Spleen (tissue), 11 donors: Measurements from ENCODE around the gene ITGA1. TPM values are rescaled to one million over a fixed set of nuclear protein-coding genes. Genes with fewer than 3 reads are reported as not detected.

Experiments used
- DNase-seq: peaks from one replicate; pipeline ENCODE4 v3.0.0-alpha.2; 2020
- H3K27ac ChIP-seq, 8 donors: fragments of 200-600 bp; sonication (generic) in 7 of 8; 1 replicate in 4 of 8; 2 replicates in 4 of 8; pipeline versions ENCODE4 v1.5.0 to v1.8.0; 2016 to 2021; ENCODE audit warnings: inconsistent platforms in 4 of 8, mild to moderate bottlenecking in 4 of 8, moderate library complexity in 1 of 8
- H3K27me3 ChIP-seq, 7 donors: fragments of 200-600 bp; sonication (generic) in 6 of 7; replicated peaks in 1 of 7; 1 replicate in 4 of 7; 2 replicates in 3 of 7; pipeline versions ENCODE4 v1.5.0 to v1.8.0; 2016 to 2021; ENCODE audit warnings: inconsistent platforms in 3 of 7, mild to moderate bottlenecking in 1 of 7
- H3K36me3 ChIP-seq, 6 donors: fragments of 200-600 bp; sonication (generic) in 5 of 6; 1 replicate in 4 of 6; 2 replicates in 2 of 6; pipeline versions ENCODE4 v1.5.0 to v1.8.0; 2016 to 2021; ENCODE audit warnings: inconsistent platforms in 2 of 6
- H3K4me1 ChIP-seq, 6 donors: fragments of 200-600 bp; sonication (generic) in 5 of 6; 1 replicate in 3 of 6; 2 replicates in 3 of 6; pipeline versions ENCODE4 v1.5.0 to v1.8.0; 2016 to 2021; ENCODE audit warnings: inconsistent platforms in 3 of 6
- H3K4me3 ChIP-seq, 8 donors: fragments of 200-600 bp; sonication (generic) in 7 of 8; 1 replicate in 4 of 8; 2 replicates in 4 of 8; pipeline versions ENCODE4 v1.5.0 to v1.8.0; 2016 to 2021; ENCODE audit warnings: inconsistent platforms in 4 of 8, mild to moderate bottlenecking in 4 of 8, moderate library complexity in 2 of 8
- H3K9me3 ChIP-seq, 8 donors: fragments of 200-600 bp; sonication (generic) in 7 of 8; 1 replicate in 4 of 8; 2 replicates in 4 of 8; pipeline versions ENCODE4 v1.5.0 to v1.8.0; 2016 to 2021; ENCODE audit warnings: inconsistent platforms in 4 of 8
- POLR2A ChIP-seq, 3 donors: fragments of 450-650 bp; IDR thresholded peaks; one replicate each; pipeline ENCODE4 v1.5.1; 2017; ENCODE audit warnings: antibody characterized with exemption in 3 of 3, mild to moderate bottlenecking in 1 of 3
- POLR2AphosphoS5 ChIP-seq, 3 donors: sonication (generic); formaldehyde crosslinking; IDR thresholded peaks; one replicate each; pipeline ENCODE4 v1.5.1; 2017; ENCODE audit warnings: antibody characterized with exemption in 3 of 3
- WGBS, 5 donors: extraction: QIAGEN DNeasy Blood & Tissue Kit in 3 of 5; methylation state at CpG; one replicate each; pipeline versions ENCODE4 v1.1.5 to v1.1.7; 2013 to 2018; 5-methylcytosine and 5-hydroxymethylcytosine counted together
- intact Hi-C: fragments of 100-400 bp; cut with DNase I; formaldehyde crosslinking; loops from one replicate; pipeline ENCODE4 v1.15.0; 2023; ENCODE audit warnings: low total_unique reads
- polyA plus RNA-seq, 3 donors: library from polyadenylated mRNA; stranded (reverse); fragments of 200-250 nt; gene quantifications; one replicate each; pipeline ENCODE4 v1.2.1, GENCODE V29; 2013
- total RNA-seq, 7 donors: library from RNA; depleted of rRNA in 3 of 7; stranded (reverse); fragments of >200 nt in 3 of 7; fragmentation: NEBNext Ultra II Directional in 4 of 7; extraction: Animal tissue kit (Norgen Biotek cat#: 25700) in 4 of 7; gene quantifications; one replicate each; pipeline versions ENCODE4 v1.1.0 to v1.2.1, GENCODE V29; 2016 to 2021
- TF ChIP-seq, protein P1 (sequence below), 11 experiments: fragments of 200-600 bp in 7 of 11; fragments of 450-650 bp in 4 of 11; sonication (generic) in 4 of 11; IDR thresholded peaks in 8 of 11; conservative IDR thresholded peaks in 3 of 11; 1 replicate in 7 of 11; 2 replicates in 4 of 11; pipeline versions ENCODE4 v1.4.0 to v1.8.0; 2016 to 2021; ENCODE audit warnings: antibody characterized with exemption in 11 of 11, inconsistent platforms in 4 of 11, mild to moderate bottlenecking in 1 of 11
- donor health status: healthy with polysubstance abuse.
- donor health status: DM: no; HTN: no; CAD: no; lungs with moderate emphysema.
- donor health status: DM: no; HTN: no; CAD: no.
- donor health status: Bipolar disorder and iron deficiency.
- donor health status: healthy.
- donor health status: DM: no; HTN: no; CAD: no.
- donor health status: DM: yes; HTN: yes; CAD: no.

ITGA1 gene
- total and polyA plus RNA-seq, 10 donors = 8.3 to 505 (median 289) TPM

DNA sequence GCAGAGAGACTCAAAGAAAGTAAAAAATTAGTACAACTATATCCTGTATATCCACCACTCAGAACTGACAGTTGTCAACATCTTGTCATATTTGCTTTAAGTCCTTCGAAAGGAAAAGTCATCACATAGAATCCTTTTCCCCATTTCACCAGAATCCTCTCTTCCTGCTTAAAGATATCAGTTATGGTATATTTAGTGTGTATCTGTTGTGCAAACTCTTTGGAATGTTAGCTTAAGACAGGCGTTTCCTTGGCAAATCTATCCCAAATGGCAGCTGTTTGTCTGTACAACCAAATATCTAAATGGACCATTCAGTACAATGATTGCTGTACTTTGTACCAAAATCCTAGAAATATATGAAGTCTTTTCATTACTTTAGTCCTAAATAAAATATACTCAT, 98.5 kb downstream of the ITGA1 start:
- TF ChIP-seq POLR2A (IDR thresholded peaks at IDR 0.05) (no peak), POLR2AphosphoS5 (IDR thresholded peaks at IDR 0.05) (no peak)
- TF ChIP-seq, protein P1, sequence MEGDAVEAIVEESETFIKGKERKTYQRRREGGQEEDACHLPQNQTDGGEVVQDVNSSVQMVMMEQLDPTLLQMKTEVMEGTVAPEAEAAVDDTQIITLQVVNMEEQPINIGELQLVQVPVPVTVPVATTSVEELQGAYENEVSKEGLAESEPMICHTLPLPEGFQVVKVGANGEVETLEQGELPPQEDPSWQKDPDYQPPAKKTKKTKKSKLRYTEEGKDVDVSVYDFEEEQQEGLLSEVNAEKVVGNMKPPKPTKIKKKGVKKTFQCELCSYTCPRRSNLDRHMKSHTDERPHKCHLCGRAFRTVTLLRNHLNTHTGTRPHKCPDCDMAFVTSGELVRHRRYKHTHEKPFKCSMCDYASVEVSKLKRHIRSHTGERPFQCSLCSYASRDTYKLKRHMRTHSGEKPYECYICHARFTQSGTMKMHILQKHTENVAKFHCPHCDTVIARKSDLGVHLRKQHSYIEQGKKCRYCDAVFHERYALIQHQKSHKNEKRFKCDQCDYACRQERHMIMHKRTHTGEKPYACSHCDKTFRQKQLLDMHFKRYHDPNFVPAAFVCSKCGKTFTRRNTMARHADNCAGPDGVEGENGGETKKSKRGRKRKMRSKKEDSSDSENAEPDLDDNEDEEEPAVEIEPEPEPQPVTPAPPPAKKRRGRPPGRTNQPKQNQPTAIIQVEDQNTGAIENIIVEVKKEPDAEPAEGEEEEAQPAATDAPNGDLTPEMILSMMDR (IDR thresholded peaks at IDR 0.05 in 8 of 11, conservative IDR thresholded peaks at IDR 0.05 in 3 of 11) = no peak
- Histone ChIP-seq H3K27ac (no peak overlapping the region), H3K36me3 (peaks cover 0 to 71% (median 9%) of the 10 kb centered on the region in 6 donors), H3K27me3 (no peaks in the 10 kb centered on the region), H3K4me3 (no peak overlapping the region), H3K4me1 (no peaks in the 10 kb centered on the region), H3K9me3 (no peaks in the 10 kb centered on the region)
- intact Hi-C loops = no loop called here
- 82 to 92% (median 87%) methylated on average over 2 of the region's 2 CpGs for WGBS, 5 donors
- no peak for DNase-seq

DNA sequence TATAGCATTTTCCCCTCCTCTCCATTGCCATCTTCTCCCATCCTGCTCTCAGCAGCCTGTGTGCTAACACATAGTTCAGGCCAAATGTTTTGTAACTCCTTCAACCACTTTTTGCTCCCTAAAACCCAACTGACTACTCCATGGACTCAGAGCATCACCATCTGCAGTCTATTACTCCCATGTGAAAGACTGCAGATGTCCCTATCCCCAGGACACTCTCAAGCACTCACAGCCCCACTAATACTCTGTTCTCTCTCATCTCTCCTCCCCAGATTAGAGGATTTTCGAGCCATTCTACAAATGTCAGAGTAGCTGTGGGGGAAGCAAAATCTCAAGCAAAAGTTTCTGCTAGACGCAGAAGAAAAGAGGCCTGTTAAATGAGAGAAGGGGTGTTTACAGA, 99.3 kb downstream of the ITGA1 start:
- Histone ChIP-seq H3K4me1 (no peaks in the 10 kb centered on the region), H3K36me3 (peaks cover 0 to 67% (median 9%) of the 10 kb centered on the region in 6 donors), H3K9me3 (no peaks in the 10 kb centered on the region), H3K27ac (no peak overlapping the region), H3K27me3 (no peaks in the 10 kb centered on the region), H3K4me3 (no peak overlapping the region)
- DNase-seq = no peak
- 73 to 86% (median 81%) methylated on average over 2 of the region's 2 CpGs for WGBS, 5 donors
- TF ChIP-seq POLR2AphosphoS5 (IDR thresholded peaks at IDR 0.05) = no peak
- intact Hi-C loops = no loop called here

DNA sequence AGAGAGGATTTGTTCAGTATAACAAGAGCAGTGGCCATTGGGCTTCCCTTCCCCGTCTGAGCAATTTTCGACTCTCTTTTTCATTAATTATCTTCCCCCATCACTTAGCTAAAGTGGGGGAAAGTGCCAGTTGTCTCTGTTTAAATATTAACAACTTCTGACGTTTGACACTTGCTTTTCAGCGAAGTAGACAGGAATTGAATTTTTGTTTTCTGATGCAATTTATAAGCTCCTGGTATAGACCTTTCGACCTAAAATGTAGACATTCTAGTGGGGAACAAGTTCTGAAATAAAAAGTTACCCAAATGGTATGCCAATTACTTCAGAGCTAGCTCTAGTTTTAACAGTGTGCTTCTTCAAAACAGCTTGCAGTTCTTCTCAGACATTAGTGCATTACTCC, 100.6 kb downstream of the ITGA1 start:
- WGBS, 5 donors = 80 to 88% (median 85%) methylated on average over 5 of the region's 5 CpGs
- Histone ChIP-seq H3K27me3 (no peaks in the 10 kb centered on the region), H3K9me3 (no peaks in the 10 kb centered on the region), H3K4me1 (peaks cover 0 to 8% (median 0%) of the 10 kb centered on the region in 6 donors), H3K27ac (peak overlapping the region in 2 of 8 donors; percentile 10 to 13), H3K4me3 (no peak overlapping the region), H3K36me3 (peaks cover 0 to 66% (median 9%) of the 10 kb centered on the region in 6 donors)
- intact Hi-C loops = no loop called here
- TF ChIP-seq, protein P1 (IDR thresholded peaks at IDR 0.05 in 8 of 11, conservative IDR thresholded peaks at IDR 0.05 in 3 of 11) = no peak
- TF ChIP-seq POLR2AphosphoS5 (IDR thresholded peaks at IDR 0.05) (no peak), POLR2A (IDR thresholded peaks at IDR 0.05) (no peak)
- DNase-seq = no peak

DNA sequence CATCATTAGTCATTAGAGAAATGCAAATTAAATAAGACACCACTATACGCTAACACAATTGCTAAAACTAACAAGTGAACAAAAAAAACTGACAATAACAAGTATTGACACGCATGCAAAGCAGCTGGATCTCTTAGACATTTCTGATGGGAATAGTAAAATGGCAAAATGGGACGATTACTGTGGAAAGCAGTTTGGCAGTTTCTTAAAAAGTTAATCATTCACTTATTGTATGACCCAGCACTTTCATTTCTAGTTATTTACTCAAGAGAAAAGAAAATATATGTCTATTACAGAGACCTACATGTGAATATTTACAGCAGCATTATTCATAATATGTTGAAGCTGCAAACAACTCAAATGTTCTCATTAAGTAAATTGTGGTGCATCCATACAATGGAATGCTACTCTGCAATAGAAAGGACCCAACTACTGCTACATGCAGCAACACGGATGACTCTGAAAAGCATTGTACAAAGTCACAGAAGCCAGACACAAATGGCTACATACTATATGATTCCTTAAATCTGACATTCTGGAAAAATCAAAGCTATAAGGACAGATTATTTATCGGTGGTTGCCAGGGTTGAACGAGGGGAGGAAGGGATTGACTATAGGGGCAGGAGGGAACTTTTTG, 104.6 kb downstream of the ITGA1 start:
- Histone ChIP-seq H3K4me1 (peaks cover 0 to 36% (median 15%) of the 10 kb centered on the region in 6 donors), H3K27me3 (no peaks in the 10 kb centered on the region), H3K27ac (peak overlapping the region in 4 of 8 donors; percentile 1 to 79 (median 17)), H3K9me3 (no peaks in the 10 kb centered on the region), H3K36me3 (peaks cover 0 to 47% (median 7%) of the 10 kb centered on the region in 6 donors), H3K4me3 (no peak overlapping the region)
- TF ChIP-seq POLR2AphosphoS5 (IDR thresholded peaks at IDR 0.05) = no peak
- TF ChIP-seq POLR2A (IDR thresholded peaks at IDR 0.05) = no peak
- TF ChIP-seq, protein P1 (IDR thresholded peaks at IDR 0.05 in 8 of 11, conservative IDR thresholded peaks at IDR 0.05 in 3 of 11) = no peak
- WGBS, 5 donors = 87 to 94% (median 89%) methylated on average over 6 of the region's 6 CpGs
- no peak for DNase-seq
- intact Hi-C loops = no loop called here
